IMR-90 (cell line): Measurements from ENCODE around the gene PBX4. TPM values are rescaled to one million over a fixed set of nuclear protein-coding genes. Genes with fewer than 3 reads are reported as not detected.

Experiments
- ATAC-seq: fragments of 200-7000 bp; cut with Tn5 transposase; 2 replicates; pipeline ENCODE4 v1.9.1; 2020; ENCODE audit warnings: low read depth, mild to moderate bottlenecking, moderate library complexity
- BruUV-seq: library from RNA; stranded (reverse); fragments of 400-500 nt; replicated peaks from 2 replicates; lab custom pipeline; 2021; lab: Mats Ljungman, UMichigan
- CTCF ChIA-PET: fragments of 300-600 bp; formaldehyde crosslinking; extraction: SDS; loops from one replicate; lab custom pipeline; 2021; ENCODE audit warnings: antibody characterized with exemption; lab: Yijun Ruan, JAX
- POLR2A ChIA-PET: fragments of 300-600 bp; sonication (Branson Sonifier 250); formaldehyde crosslinking; loops from one replicate; lab custom pipeline; 2022; ENCODE audit warnings: antibody characterized with exemption; ENCODE audit not compliant: unreplicated experiment; lab: Charles Lee
- DNase-seq: peaks from one replicate; pipeline ENCODE4 v3.0.0; 2013
- H2AFZ ChIP-seq: replicated peaks from 2 replicates; pipeline ENCODE3; 2013; ENCODE audit warnings: low read length, mild to moderate bottlenecking; ENCODE audit not compliant: poor library complexity
- H2AK5ac ChIP-seq: 2 replicates; pipeline ENCODE4 v1.6.1; 2013; ENCODE audit warnings: low read depth, low read length, inconsistent platforms
- H2AK9ac ChIP-seq: replicated peaks from 2 replicates; pipeline ENCODE3; 2013; ENCODE audit warnings: mild to moderate bottlenecking, low read depth, low read length, moderate library complexity; ENCODE audit not compliant: poor library complexity
- H2BK120ac ChIP-seq: 2 replicates; pipeline ENCODE4 v1.6.1; 2013; ENCODE audit warnings: low read depth, low read length, inconsistent platforms
- H2BK15ac ChIP-seq: 3 replicates; pipeline ENCODE4 v1.6.1; 2013; ENCODE audit warnings: low read depth, low read length, inconsistent platforms
- H2BK20ac ChIP-seq: 2 replicates; pipeline ENCODE4 v1.6.1; 2013; ENCODE audit warnings: low read depth, mild to moderate bottlenecking, inconsistent platforms, low read length, moderate library complexity
- H2BK5ac ChIP-seq: 2 replicates; pipeline ENCODE4 v1.6.1; 2013; ENCODE audit warnings: mild to moderate bottlenecking, low read depth, low read length, inconsistent platforms; ENCODE audit not compliant: poor library complexity, severe bottlenecking
- H3K14ac ChIP-seq: replicated peaks from 2 replicates; pipeline ENCODE4 v1.6.1; 2013; ENCODE audit warnings: low read depth, low read length, inconsistent platforms
- H3K18ac ChIP-seq: 2 replicates; pipeline ENCODE4 v1.6.1; 2013; ENCODE audit warnings: low read depth, low read length, control low read depth
- H3K23ac ChIP-seq: 2 replicates; pipeline ENCODE4 v1.6.1; 2013; ENCODE audit warnings: low read depth, low read length, inconsistent platforms
- H3K27ac ChIP-seq: 2 replicates; pipeline ENCODE4 v1.5.1; 2013; ENCODE audit warnings: mild to moderate bottlenecking, control low read depth, low read length; ENCODE audit not compliant: insufficient read depth
- H3K27me3 ChIP-seq: 2 replicates; pipeline ENCODE4 v1.6.1; 2013; ENCODE audit warnings: low read length; ENCODE audit not compliant: control insufficient read depth, insufficient read depth
- H3K36me3 ChIP-seq: 2 replicates; pipeline ENCODE4 v1.6.1; 2013; ENCODE audit warnings: low read length, mixed read lengths; ENCODE audit not compliant: control insufficient read depth, insufficient read depth
- H3K4ac ChIP-seq: 2 replicates; pipeline ENCODE4 v1.6.1; 2013; ENCODE audit warnings: low read depth, low read length, inconsistent platforms
- H3K4me1 ChIP-seq: 2 replicates; pipeline ENCODE4 v1.6.1; 2013; ENCODE audit warnings: low read length, mixed read lengths; ENCODE audit not compliant: control insufficient read depth, insufficient read depth
- H3K4me2 ChIP-seq: 2 replicates; pipeline ENCODE4 v1.6.1; 2013; ENCODE audit warnings: low read depth, mild to moderate bottlenecking, control low read depth, low read length, moderate library complexity
- H3K4me3 ChIP-seq: 2 replicates; pipeline ENCODE4 v1.5.1; 2013; ENCODE audit warnings: low read depth, mild to moderate bottlenecking, control low read depth, low read length, moderate library complexity; ENCODE audit not compliant: insufficient read depth
- H3K56ac ChIP-seq: 2 replicates; pipeline ENCODE4 v1.6.1; 2013; ENCODE audit warnings: low read length, inconsistent platforms; ENCODE audit not compliant: insufficient read depth; ENCODE audit errors: extremely low read depth
- H3K79me1 ChIP-seq, 2 experiments: 2 replicates each; pipeline ENCODE4 v1.6.1; 2013; ENCODE audit warnings: low read length in 2 of 2, inconsistent platforms in 1 of 2, low read depth in 1 of 2
- H3K9ac ChIP-seq: 2 replicates; pipeline ENCODE4 v1.6.1; 2013; ENCODE audit warnings: low read depth, low read length, control low read depth
- H3K9me1 ChIP-seq: 2 replicates; pipeline ENCODE4 v1.6.1; 2013; ENCODE audit warnings: low read length, inconsistent platforms; ENCODE audit not compliant: insufficient read depth
- H3K9me3 ChIP-seq: 2 replicates; pipeline ENCODE4 v1.6.1; 2013; ENCODE audit warnings: low read length; ENCODE audit not compliant: control insufficient read depth, insufficient read depth
- H4K20me1 ChIP-seq: 2 replicates; pipeline ENCODE4 v1.6.1; 2013; ENCODE audit warnings: low read length, inconsistent platforms; ENCODE audit not compliant: insufficient read depth
- H4K5ac ChIP-seq: 2 replicates; pipeline ENCODE4 v1.6.1; 2013; ENCODE audit warnings: mild to moderate bottlenecking, low read depth, low read length, control low read depth
- H4K8ac ChIP-seq, 2 experiments: 2 replicates each; pipeline ENCODE4 v1.6.1; 2013; ENCODE audit warnings: low read depth in 2 of 2, low read length in 2 of 2, control low read depth in 1 of 2, inconsistent platforms in 1 of 2
- H4K91ac ChIP-seq: 2 replicates; pipeline ENCODE4 v1.6.1; 2013; ENCODE audit warnings: low read depth, low read length, inconsistent platforms; ENCODE audit not compliant: insufficient read depth
- MAFK ChIP-seq: IDR thresholded peaks from 2 replicates; pipeline ENCODE4 v1.6.1; 2012; ENCODE audit warnings: low read depth, low read length, improper control_type of control experiment
- MAZ ChIP-seq: IDR thresholded peaks from 2 replicates; pipeline ENCODE4 v1.6.1; 2012; ENCODE audit warnings: low read depth, mild to moderate bottlenecking, low read length, improper control_type of control experiment, moderate library complexity, borderline replicate concordance
- MXI1 ChIP-seq: IDR thresholded peaks from 2 replicates; pipeline ENCODE4 v1.6.1; 2012; ENCODE audit warnings: low read depth, mild to moderate bottlenecking, low read length, moderate library complexity, borderline replicate concordance
- POLR2A ChIP-seq: IDR thresholded peaks from 2 replicates; pipeline ENCODE4 v1.6.1; 2012; ENCODE audit warnings: mild to moderate bottlenecking, low read depth, low read length
- WGBS, 2 experiments: methylation state at CpG; one replicate each; pipeline versions ENCODE4 v1.1.5 to v1.1.7; 2013; ENCODE audit warnings: missing lambda C conversion rate in 2 of 2; ENCODE audit not compliant: insufficient read length in 1 of 2; ENCODE audit errors: extremely low coverage in 2 of 2; 5-methylcytosine and 5-hydroxymethylcytosine counted together
- dilution Hi-C: fragments of 300-500 bp; cut with HindIII; formaldehyde crosslinking; loops from one replicate; pipeline ENCODE4 v1.14.3; 2018; ENCODE audit warnings: low sequenced_read_pairs; ENCODE audit not compliant: unreplicated experiment
- in situ Hi-C: fragments of 300-500 bp; cut with MboI; formaldehyde crosslinking; loops from 3 replicates; pipeline ENCODE4 v1.14.3; 2019; ENCODE audit warnings: low sequenced_read_pairs, inconsistent platforms, mixed read lengths
- intact Hi-C: fragments of 100-400 bp; cut with micrococcal nuclease; formaldehyde crosslinking; loops from 2 replicates; pipeline ENCODE4 v1.10.0; 2022
- polyA plus RNA-seq, 3 experiments: library from polyadenylated mRNA; depleted of rRNA; stranded (reverse); fragments of >200 nt; gene quantifications; 2 replicates each; pipeline ENCODE4 v1.2.3, GENCODE V29; 2012; ENCODE audit warnings: low replicate concordance in 1 of 3
- total RNA-seq: library from RNA; depleted of rRNA; stranded (reverse); fragments of >200 nt; gene quantifications from 2 replicates; pipeline ENCODE4 v1.2.3, GENCODE V29; 2012
- TF ChIP-seq, protein P1 (sequence below): fragments of 150-350 bp; IDR thresholded peaks from 2 replicates; pipeline ENCODE4 v1.6.1; 2016; ENCODE audit warnings: low read depth, mild to moderate bottlenecking, low read length, moderate library complexity, borderline replicate concordance

PBX4 gene
- total and polyA plus RNA-seq, 2 of the 4 experiments (the other 2 are of a cell fraction) = 0.90 to 2.9 TPM

DNA sequence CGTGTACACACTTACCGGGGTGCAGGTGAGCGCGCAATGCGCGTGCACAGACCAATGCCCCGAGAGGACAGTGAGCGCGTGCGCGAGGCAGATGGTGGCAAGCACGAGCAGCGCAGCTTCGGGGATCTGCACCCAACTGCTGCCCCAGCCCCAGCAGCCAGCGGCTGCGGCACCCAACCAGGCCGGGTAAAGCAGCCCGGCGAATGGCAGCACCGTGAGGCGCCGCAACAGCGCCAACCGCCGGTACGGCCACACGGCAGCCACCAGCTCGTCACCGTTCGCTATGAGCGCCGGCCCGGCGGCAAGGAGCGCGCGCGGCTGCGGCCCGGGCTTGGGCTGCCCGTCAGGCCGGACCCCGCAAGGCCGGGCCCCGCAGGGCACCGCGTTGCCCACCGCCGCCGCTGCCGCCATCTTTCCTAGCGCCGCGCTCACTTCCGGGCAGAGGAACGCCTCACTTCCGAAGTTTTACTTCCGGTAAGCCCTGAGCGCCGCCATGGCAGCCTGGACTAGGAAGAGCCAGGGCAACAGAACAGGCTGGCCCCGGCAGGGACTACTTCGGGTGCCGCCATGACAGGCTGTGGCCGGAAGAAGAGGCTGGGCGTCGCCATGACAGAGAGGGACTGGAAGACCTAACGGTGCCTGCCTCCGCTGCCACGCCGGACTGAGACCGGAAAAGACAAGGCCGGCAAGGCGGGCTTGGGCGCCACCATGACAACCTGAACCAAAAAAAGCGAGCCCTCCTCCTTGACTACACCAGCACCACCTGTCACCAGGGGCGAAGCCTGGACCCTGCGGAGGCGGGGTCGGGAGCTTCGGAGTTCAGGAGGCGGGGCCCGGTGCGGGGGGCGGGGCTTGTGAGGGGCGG is 45.0 kb upstream of the PBX4 start, which contains the start of gene ATP13A1:
TSS of gene ATP13A1 (minus strand) at position 421 of the 865 bp plus-strand sequence. CDS start at position 411, 10 bp downstream.
- CTCF ChIA-PET = interaction anchor here (0.5 kb wide), 1 partner anchor 154 kb away, joined by 3 read pairs; no protein-coding TSS in a partner anchor
- TSS peak; percentile 32 for BruUV-seq

More for the DNA sequence above, 45.0 kb upstream of the PBX4 start, which contains the start of gene ATP13A1:
- peaks cover 20 to 39% of the 10 kb centered on the region in 2 experiments for H3K79me1 ChIP-seq
- H2AK5ac ChIP-seq = peak within 1 kb of the TSS; percentile 88
- H3K4me3 ChIP-seq = peak within 1 kb of the TSS; percentile 78
- H3K4me2 ChIP-seq = peak within 1 kb of the TSS; percentile 92
- peak within 1 kb of the TSS; percentile 59; the same call in 1 of the 3 replicates for H2BK15ac ChIP-seq
- H3K23ac ChIP-seq = peak within 1 kb of the TSS; percentile 80
- peak within 1 kb of the TSS; percentile 90 for H2AFZ ChIP-seq
- H4K91ac ChIP-seq = peak within 1 kb of the TSS; percentile 95
- WGBS, 2 experiments = 0% methylated on average over 38 of the region's 85 CpGs; no CpG with 5 or more reads in 1 of the 2 experiments
- peak within 1 kb of the TSS; percentile 72 for H3K9ac ChIP-seq
- H3K9me3 ChIP-seq = no peaks in the 10 kb centered on the region
- H3K18ac ChIP-seq = peak within 1 kb of the TSS; percentile 85
- peak within 1 kb of the TSS; percentile 76 for H2AK9ac ChIP-seq
- TF ChIP-seq MXI1 = 0 out of 2 replicates have a peak, but pooled peaks have one; percentile 49
- TF ChIP-seq, protein P1, sequence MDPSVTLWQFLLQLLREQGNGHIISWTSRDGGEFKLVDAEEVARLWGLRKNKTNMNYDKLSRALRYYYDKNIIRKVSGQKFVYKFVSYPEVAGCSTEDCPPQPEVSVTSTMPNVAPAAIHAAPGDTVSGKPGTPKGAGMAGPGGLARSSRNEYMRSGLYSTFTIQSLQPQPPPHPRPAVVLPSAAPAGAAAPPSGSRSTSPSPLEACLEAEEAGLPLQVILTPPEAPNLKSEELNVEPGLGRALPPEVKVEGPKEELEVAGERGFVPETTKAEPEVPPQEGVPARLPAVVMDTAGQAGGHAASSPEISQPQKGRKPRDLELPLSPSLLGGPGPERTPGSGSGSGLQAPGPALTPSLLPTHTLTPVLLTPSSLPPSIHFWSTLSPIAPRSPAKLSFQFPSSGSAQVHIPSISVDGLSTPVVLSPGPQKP = 0 out of 2 replicates have a peak, but pooled peaks have one; percentile 9
- peak; percentile 76 for TF ChIP-seq POLR2A
- no peak for TF ChIP-seq MAFK
- TF ChIP-seq MAZ = 0 out of 2 replicates have a peak, but pooled peaks have one; percentile 19
- H3K4me1 ChIP-seq = peaks cover 9% of the 10 kb centered on the region; the same call in 1 of the 2 replicates
- 0 out of 2 replicates have a peak within 1 kb of the TSS, but pooled peaks have one; percentile 36 for H2BK20ac ChIP-seq
- peak within 1 kb of the TSS; percentile 93 for H3K27ac ChIP-seq
- H3K36me3 ChIP-seq = peaks cover 16% of the 10 kb centered on the region
- peaks cover 37% of the 10 kb centered on the region for H4K20me1 ChIP-seq
- peak; percentile 95 for ATAC-seq
- H3K56ac ChIP-seq = peak within 1 kb of the TSS; percentile 60; the same call in 1 of the 2 replicates
- in situ Hi-C loops (no loop called here), dilution Hi-C loops (no loop called here), intact Hi-C loops (loop anchor here (2.0 kb wide), 1 partner anchor 113 kb away; no protein-coding TSS in a partner anchor)
- peak within 1 kb of the TSS; percentile 91 for H4K5ac ChIP-seq
- POLR2A ChIA-PET = interaction anchor here (1.0 kb wide), 1 partner anchor 158 kb away, joined by 10 read pairs; the partner anchor contains the start of gene ZNF506
- peak; percentile 97 for DNase-seq
- H3K14ac ChIP-seq = peak within 1 kb of the TSS; percentile 83
- peak within 1 kb of the TSS; percentile 81 for H3K4ac ChIP-seq
- peak within 1 kb of the TSS; percentile 82 to 95 for H4K8ac ChIP-seq
- no peaks in the 10 kb centered on the region for H3K27me3 ChIP-seq
- H2BK5ac ChIP-seq = peak within 1 kb of the TSS; percentile 89
- peaks cover 23% of the 10 kb centered on the region for H3K9me1 ChIP-seq
- peak within 1 kb of the TSS; percentile 92 for H2BK120ac ChIP-seq
